Activated effector memory CD4-positive, alpha-beta T cell treated with Interleukin-2 at 50 U/mL for 16 hours (primary cell): Measurements from ENCODE around the gene APLP1.
"Not testable (repeated sequence)": the region's sequence is repeated elsewhere in the genome, so short reads cannot be mapped to it uniquely, and the experiment has no call there.

Source experiments
- DNase-seq: peaks from one replicate; pipeline ENCODE4 v3.0.0-alpha.2; 2020

The APLP1 gene

GRCh38 chr19:35908010-35908441 lies 39.7 kb downstream of the APLP1 start, which contains the start of gene TYROBP:
Gene TYROBP (minus strand): TSS chr19:35908295. CDS start chr19:35908228, 67 bp downstream.
- DNase-seq = no peak

- no peak for DNase-seq
Observed at GRCh38 chr19:35908973-35909683, 40.8 kb downstream of the APLP1 start.

DNA sequence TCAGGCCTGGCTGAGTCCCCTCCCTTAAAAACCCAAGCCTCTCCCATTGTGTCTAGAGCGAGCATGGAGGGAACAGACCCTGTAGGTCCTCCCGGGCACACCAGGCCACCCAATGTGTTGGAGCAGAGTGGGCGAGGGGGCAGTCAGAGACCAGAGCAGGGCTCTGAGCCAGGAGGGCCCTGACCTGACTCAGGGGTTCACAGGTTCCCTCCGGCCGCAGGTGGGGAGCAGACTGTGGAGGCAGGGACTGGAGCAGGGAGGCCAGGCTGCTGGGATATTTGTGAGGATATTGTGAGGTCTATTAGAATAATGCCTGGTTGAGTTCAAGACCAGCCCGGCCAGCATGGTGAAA lies 41.3 kb downstream of the APLP1 start:
- no peak for DNase-seq

DNA sequence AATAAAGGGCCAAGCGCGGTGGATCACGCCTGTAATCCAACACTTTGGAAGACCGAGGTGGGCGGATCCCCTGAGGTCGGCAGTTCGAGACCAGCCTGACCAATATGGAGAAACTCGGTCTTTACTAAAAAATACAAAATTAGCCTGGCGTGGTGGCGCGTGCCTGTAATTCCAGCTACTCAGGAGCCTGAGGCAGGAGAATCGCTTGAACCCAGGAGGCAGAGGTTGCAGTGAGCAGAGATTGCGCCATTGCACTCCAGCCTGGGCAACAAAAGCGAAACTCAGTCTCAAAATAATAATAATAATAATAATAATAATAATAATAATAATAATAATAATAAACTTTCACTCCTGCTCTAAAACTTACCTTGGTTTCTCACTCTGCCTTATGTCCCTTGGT lies 42.0 kb downstream of the APLP1 start:
- DNase-seq = not testable (repeated sequence)

GRCh38 chr19:35911173-35911572 lies 42.8 kb downstream of the APLP1 start:
- DNase-seq = no peak

DNA sequence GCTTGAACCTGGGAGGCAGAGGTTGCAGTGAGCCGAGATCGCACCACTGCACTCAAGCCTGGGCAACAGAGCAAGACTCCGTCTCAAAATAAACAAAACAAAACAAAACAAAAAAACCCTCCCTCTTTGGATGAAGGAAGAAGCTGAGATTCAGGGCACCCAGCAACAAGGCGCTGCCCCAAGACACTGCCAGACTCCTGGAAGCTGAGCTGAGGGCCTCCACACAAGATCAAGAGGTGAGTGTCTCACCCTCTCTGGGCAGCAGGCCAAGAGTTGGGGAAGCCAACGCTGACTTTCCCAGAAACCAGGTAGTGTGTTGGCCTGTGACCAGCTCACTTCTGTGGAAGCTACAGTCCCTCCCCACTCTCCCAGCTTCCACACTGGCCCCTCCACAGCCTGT lies 43.4 kb downstream of the APLP1 start:
- DNase-seq = no peak

- no peak for DNase-seq
Observed at GRCh38 chr19:35913589-35913988, 45.2 kb downstream of the APLP1 start.

- DNase-seq = no peak
Observed at GRCh38 chr19:35915443-35915842, 47.1 kb downstream of the APLP1 start.

GRCh38 chr19:35919306-35919705 lies 50.9 kb downstream of the APLP1 start:
- no peak for DNase-seq

- DNase-seq = no peak
Observed at GRCh38 chr19:35921012-35921411, 52.6 kb downstream of the APLP1 start.

- no peak for DNase-seq
Observed at GRCh38 chr19:35925501-35925900, 57.1 kb downstream of the APLP1 start.

GRCh38 chr19:35928507-35928906 lies 60.1 kb downstream of the APLP1 start:
- no peak for DNase-seq
